DND-41 (cell line): Measurements from ENCODE around the gene WDR73.
A peak's percentile ranks its signal among the peaks of the same experiment; 100 is the strongest.

Source experiments
- ATAC-seq: fragments of 200-7000 bp; cut with Tn5 transposase; 3 replicates; pipeline ENCODE4 v1.9.1; 2021; ENCODE audit warnings: low read depth; ENCODE audit not compliant: insufficient read depth
- DNase-seq: peaks from one replicate; pipeline ENCODE4 v3.0.0-alpha.2; 2020
- H2AFZ ChIP-seq: 2 replicates; pipeline ENCODE4 v1.6.0; 2012; ENCODE audit warnings: low read depth, low read length
- H3K27ac ChIP-seq: 2 replicates; pipeline ENCODE4 v1.5.1; 2012; ENCODE audit warnings: low read length, inconsistent platforms
- H3K27me3 ChIP-seq: fragments of 200-600 bp; sonication (generic); 2 replicates; pipeline ENCODE4 v1.6.0; 2012; ENCODE audit warnings: low read length, mild to moderate bottlenecking, inconsistent platforms; ENCODE audit not compliant: insufficient read depth, poor library complexity
- H3K36me3 ChIP-seq: 2 replicates; pipeline ENCODE4 v1.5.1; 2012; ENCODE audit warnings: low read length, inconsistent platforms; ENCODE audit not compliant: insufficient read depth
- H3K4me1 ChIP-seq: 2 replicates; pipeline ENCODE4 v1.5.1; 2012; ENCODE audit warnings: mild to moderate bottlenecking, low read length; ENCODE audit not compliant: insufficient read depth
- H3K4me2 ChIP-seq: 2 replicates; pipeline ENCODE4 v1.6.0; 2012; ENCODE audit warnings: mild to moderate bottlenecking, moderate library complexity, low read length, inconsistent platforms; ENCODE audit not compliant: insufficient read depth
- H3K4me3 ChIP-seq, 2 experiments: fragments of 200-600 bp in 1 of 2; shearing (Covaris generic) in 1 of 2; 2 replicates each; pipeline ENCODE4 v1.5.1; 2012 to 2016; ENCODE audit warnings: inconsistent platforms in 2 of 2, low read length in 2 of 2, mild to moderate bottlenecking in 2 of 2, low read depth in 1 of 2, moderate library complexity in 1 of 2
- H3K79me2 ChIP-seq: 2 replicates; pipeline ENCODE4 v1.6.0; 2012; ENCODE audit warnings: low read length, inconsistent platforms; ENCODE audit not compliant: insufficient read depth
- H3K9ac ChIP-seq: 2 replicates; pipeline ENCODE4 v1.6.0; 2012; ENCODE audit warnings: low read depth, mild to moderate bottlenecking, inconsistent platforms, low read length, moderate library complexity
- H3K9me3 ChIP-seq: 2 replicates; pipeline ENCODE4 v1.5.1; 2012; ENCODE audit warnings: low read length, moderate library complexity, mild to moderate bottlenecking, inconsistent platforms; ENCODE audit not compliant: insufficient read depth, severe bottlenecking
- H4K20me1 ChIP-seq: 2 replicates; pipeline ENCODE4 v1.6.0; 2012; ENCODE audit warnings: low read length; ENCODE audit not compliant: insufficient read depth
- EZH2 ChIP-seq: IDR thresholded peaks from 3 replicates; pipeline ENCODE4 v1.6.1; 2012; ENCODE audit warnings: borderline replicate concordance, low read depth, mild to moderate bottlenecking, moderate library complexity, low read length, inconsistent platforms; ENCODE audit not compliant: severe bottlenecking
- TF ChIP-seq, protein P1 (sequence below): IDR thresholded peaks from 2 replicates; pipeline ENCODE4 v1.5.1; 2012; ENCODE audit warnings: borderline replicate concordance, low read length, moderate library complexity, mild to moderate bottlenecking; ENCODE audit not compliant: poor library complexity, severe bottlenecking; ENCODE audit errors: extremely low read depth

The WDR73 gene

DNA sequence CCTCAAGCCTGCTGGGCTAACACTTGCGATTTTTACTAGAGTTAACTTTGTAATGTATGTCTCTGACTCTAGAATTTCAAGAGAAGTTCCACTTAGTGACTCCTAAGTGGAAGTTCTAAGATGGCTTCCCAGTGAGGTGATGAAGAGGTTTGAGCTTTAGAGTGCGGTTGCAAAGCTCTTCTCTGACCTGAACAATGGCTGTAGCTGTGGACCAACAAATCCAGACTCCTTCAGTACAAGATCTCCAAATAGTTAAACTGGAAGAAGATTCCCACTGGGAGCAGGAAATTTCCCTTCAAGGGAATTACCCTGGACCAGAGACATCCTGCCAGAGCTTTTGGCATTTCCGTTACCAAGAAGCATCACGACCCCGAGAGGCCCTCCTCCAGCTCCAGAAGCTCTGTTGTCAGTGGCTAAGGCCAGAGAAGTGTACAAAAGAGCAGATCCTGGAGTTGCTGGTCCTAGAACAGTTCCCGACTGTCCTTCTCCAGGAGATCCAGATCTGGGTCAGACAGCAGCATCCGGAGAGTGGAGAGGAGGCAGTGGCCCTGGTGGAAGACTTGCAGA lies 22.3 kb downstream of the WDR73 start:
- TF ChIP-seq, protein P1, sequence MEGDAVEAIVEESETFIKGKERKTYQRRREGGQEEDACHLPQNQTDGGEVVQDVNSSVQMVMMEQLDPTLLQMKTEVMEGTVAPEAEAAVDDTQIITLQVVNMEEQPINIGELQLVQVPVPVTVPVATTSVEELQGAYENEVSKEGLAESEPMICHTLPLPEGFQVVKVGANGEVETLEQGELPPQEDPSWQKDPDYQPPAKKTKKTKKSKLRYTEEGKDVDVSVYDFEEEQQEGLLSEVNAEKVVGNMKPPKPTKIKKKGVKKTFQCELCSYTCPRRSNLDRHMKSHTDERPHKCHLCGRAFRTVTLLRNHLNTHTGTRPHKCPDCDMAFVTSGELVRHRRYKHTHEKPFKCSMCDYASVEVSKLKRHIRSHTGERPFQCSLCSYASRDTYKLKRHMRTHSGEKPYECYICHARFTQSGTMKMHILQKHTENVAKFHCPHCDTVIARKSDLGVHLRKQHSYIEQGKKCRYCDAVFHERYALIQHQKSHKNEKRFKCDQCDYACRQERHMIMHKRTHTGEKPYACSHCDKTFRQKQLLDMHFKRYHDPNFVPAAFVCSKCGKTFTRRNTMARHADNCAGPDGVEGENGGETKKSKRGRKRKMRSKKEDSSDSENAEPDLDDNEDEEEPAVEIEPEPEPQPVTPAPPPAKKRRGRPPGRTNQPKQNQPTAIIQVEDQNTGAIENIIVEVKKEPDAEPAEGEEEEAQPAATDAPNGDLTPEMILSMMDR = no peak
- no peak for TF ChIP-seq EZH2
- Histone ChIP-seq H3K4me3 (peak overlapping the region; percentile 64 to 67), H3K27me3 (no peaks in the 10 kb centered on the region), H3K4me1 (peaks cover 49% of the 10 kb centered on the region), H4K20me1 (no peaks in the 10 kb centered on the region), H3K27ac (peak overlapping the region; percentile 87), H3K4me2 (peak overlapping the region; percentile 88), H3K36me3 (peaks cover 18% of the 10 kb centered on the region), H2AFZ (peak overlapping the region; percentile 94), H3K9me3 (no peaks in the 10 kb centered on the region), H3K79me2 (peaks cover 32% of the 10 kb centered on the region), H3K9ac (peak overlapping the region; percentile 63)
- DNase-seq (peak; percentile 17), ATAC-seq (no peak; the same call in 2 of the 3 replicates)

DNA sequence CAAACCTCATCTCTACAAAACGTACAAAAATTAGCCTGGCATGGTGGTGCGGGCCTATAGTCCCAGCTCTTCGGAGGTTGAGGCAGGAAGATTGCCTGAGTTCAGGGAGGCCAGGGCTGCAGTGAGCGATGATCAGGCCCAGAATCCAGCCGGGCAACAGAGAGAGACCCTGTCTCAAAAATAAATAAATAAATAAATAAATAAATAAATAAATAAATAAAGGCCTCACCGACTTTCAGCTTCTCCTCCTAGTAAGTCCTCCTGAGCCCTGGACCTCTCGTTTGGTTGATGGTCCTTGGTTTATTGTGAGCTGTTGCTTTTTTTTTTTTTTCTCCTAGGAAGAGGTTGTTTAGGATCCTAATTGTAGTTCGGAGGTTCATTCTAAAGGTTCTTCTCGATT lies 25.1 kb downstream of the WDR73 start:
- no peak overlapping the region for H3K4me3 ChIP-seq
- H3K4me2 ChIP-seq = no peak overlapping the region

DNA sequence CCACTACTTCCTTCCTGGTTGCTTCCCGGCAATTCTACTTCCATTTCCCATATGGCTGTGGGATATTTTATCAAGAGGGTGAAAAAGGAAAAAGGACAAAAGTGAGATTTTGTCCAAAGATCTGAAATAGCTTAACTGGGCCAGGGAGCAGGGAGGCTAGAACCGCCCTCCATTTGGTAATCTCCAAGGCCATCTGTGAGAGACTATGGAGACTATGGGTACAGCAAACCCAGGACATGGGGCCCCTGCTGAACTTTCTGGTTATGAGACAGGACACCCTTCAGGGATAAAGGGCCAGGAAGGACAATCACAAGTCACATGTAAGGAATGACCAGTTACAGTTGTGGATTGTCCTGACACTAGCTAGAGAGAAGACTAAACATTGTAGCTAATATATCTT lies 29.0 kb downstream of the WDR73 start:
- DNase-seq = no peak
- no peak overlapping the region for H3K4me3 ChIP-seq
- no peak for ATAC-seq
- no peaks in the 10 kb centered on the region for H4K20me1 ChIP-seq
- no peaks in the 10 kb centered on the region for H3K79me2 ChIP-seq
- H3K4me1 ChIP-seq = peaks cover 1% of the 10 kb centered on the region
- peaks cover 37% of the 10 kb centered on the region for H3K36me3 ChIP-seq
- H3K27me3 ChIP-seq = no peaks in the 10 kb centered on the region
- TF ChIP-seq EZH2 = no peak
- TF ChIP-seq, protein P1 = no peak
- no peak overlapping the region for H3K4me2 ChIP-seq
- no peak overlapping the region for H3K27ac ChIP-seq
- peaks cover 15% of the 10 kb centered on the region for H3K9me3 ChIP-seq
- H3K9ac ChIP-seq = no peak overlapping the region
- no peak overlapping the region for H2AFZ ChIP-seq

More for the DNA sequence above, 25.1 kb downstream of the WDR73 start:
- ATAC-seq (no peak), DNase-seq (no peak)
- H3K9ac ChIP-seq = no peak overlapping the region
- H3K27me3 ChIP-seq = no peaks in the 10 kb centered on the region
- H3K79me2 ChIP-seq = peaks cover 22% of the 10 kb centered on the region
- H2AFZ ChIP-seq = no peak overlapping the region
- TF ChIP-seq, protein P1 = no peak
- TF ChIP-seq EZH2 = no peak
- H3K36me3 ChIP-seq = peaks cover 9% of the 10 kb centered on the region
- no peaks in the 10 kb centered on the region for H4K20me1 ChIP-seq
- H3K27ac ChIP-seq = no peak overlapping the region
- H3K9me3 ChIP-seq = no peaks in the 10 kb centered on the region
- peaks cover 34% of the 10 kb centered on the region for H3K4me1 ChIP-seq

DNA sequence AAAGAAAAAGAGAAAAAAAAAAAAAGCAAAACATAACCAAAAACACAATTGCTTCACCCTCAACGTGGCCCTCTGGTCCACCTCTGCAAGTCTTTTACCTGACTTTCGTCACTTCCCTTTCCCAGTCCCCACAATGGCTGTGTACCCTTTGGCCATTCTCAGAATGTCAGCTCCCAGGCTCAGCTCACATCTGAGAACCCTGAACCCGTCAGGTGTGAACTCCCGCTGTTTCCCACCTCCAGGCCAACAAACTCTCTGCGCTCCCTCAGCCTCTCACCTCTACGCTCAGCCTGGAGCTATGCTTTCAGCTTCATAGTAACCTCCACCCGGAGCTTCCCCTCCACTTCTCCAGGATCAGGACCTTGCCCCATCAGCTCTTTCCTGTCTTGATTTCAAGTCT lies 29.7 kb downstream of the WDR73 start:
- Histone ChIP-seq H3K4me1 (no peaks in the 10 kb centered on the region), H3K9ac (no peak overlapping the region), H3K36me3 (peaks cover 44% of the 10 kb centered on the region), H3K4me3 (no peak overlapping the region), H2AFZ (no peak overlapping the region), H3K27me3 (no peaks in the 10 kb centered on the region), H4K20me1 (no peaks in the 10 kb centered on the region), H3K27ac (no peak overlapping the region), H3K9me3 (peaks cover 15% of the 10 kb centered on the region), H3K4me2 (no peak overlapping the region), H3K79me2 (no peaks in the 10 kb centered on the region)
- ATAC-seq (no peak), DNase-seq (no peak)
- TF ChIP-seq, protein P1 = no peak
- no peak for TF ChIP-seq EZH2
